NCI-H446 (cell line): ENCODE measurements around the gene PDE9A.
"Not testable (repeated sequence)": the region's sequence is repeated elsewhere in the genome, so short reads cannot be mapped to it uniquely, and the experiment has no call there.

Experiments used
- DNase-seq, 2 experiments: peaks; one replicate each; lab custom pipeline; 2025; lab: John Stamatoyannopoulos, UW

The PDE9A gene

GRCh38 chr21:42708107-42708506 is 54.7 kb downstream of the PDE9A start:
- no peak for DNase-seq

GRCh38 chr21:42708916-42709315 is 55.5 kb downstream of the PDE9A start:
- DNase-seq = not testable (repeated sequence)

- no peak for DNase-seq
Observed at GRCh38 chr21:42711667-42712066, 58.2 kb downstream of the PDE9A start.

- not testable (repeated sequence) for DNase-seq
Observed at GRCh38 chr21:42715427-42715826, 62.0 kb downstream of the PDE9A start.

GRCh38 chr21:42716074-42716473 is 62.7 kb downstream of the PDE9A start:
- DNase-seq = no peak

- DNase-seq = not testable (repeated sequence)
Observed at GRCh38 chr21:42720484-42720883, 67.1 kb downstream of the PDE9A start.

- no peak for DNase-seq
Observed at GRCh38 chr21:42721341-42721824, 68.0 kb downstream of the PDE9A start.

- no peak for DNase-seq
Observed at GRCh38 chr21:42722153-42722552, 68.7 kb downstream of the PDE9A start.

GRCh38 chr21:42722808-42723473 is 69.5 kb downstream of the PDE9A start:
- no peak for DNase-seq

- DNase-seq = no peak
Observed at GRCh38 chr21:42724226-42724920, 71.0 kb downstream of the PDE9A start.

- no peak for DNase-seq
Observed at GRCh38 chr21:42725416-42725930, 72.1 kb downstream of the PDE9A start.

- no peak for DNase-seq
Observed at GRCh38 chr21:42731264-42732032, 78.0 kb downstream of the PDE9A start.

GRCh38 chr21:42732033-42732410 is 78.6 kb downstream of the PDE9A start:
- no peak for DNase-seq

GRCh38 chr21:42733037-42733627 is 79.7 kb downstream of the PDE9A start:
- no peak for DNase-seq

GRCh38 chr21:42733874-42734273 is 80.5 kb downstream of the PDE9A start:
- DNase-seq = no peak

GRCh38 chr21:42734323-42734971 is 81.0 kb downstream of the PDE9A start:
- no peak for DNase-seq

GRCh38 chr21:42735061-42735460 is 81.6 kb downstream of the PDE9A start:
- no peak for DNase-seq

GRCh38 chr21:42735944-42736343 is 82.5 kb downstream of the PDE9A start:
- DNase-seq = no peak

GRCh38 chr21:42736646-42737350 is 83.4 kb downstream of the PDE9A start:
- DNase-seq = no peak

GRCh38 chr21:42737951-42738590 is 84.7 kb downstream of the PDE9A start:
- no peak for DNase-seq
